GM23338 (cell line): ENCODE data around the gene MYH14. TPM values are rescaled to one million over a fixed set of nuclear protein-coding genes. Genes with fewer than 3 reads are reported as not detected.

Experiments used
- ATAC-seq: fragments of 200-7000 bp; cut with Tn5 transposase; 3 replicates; pipeline ENCODE4 v1.9.1; 2020
- DNase-seq: peaks from one replicate; pipeline ENCODE4 v3.0.0-alpha.2; 2015; ENCODE audit warnings: low spot score
- H2AFZ ChIP-seq: fragments of 200-600 bp; sonication (generic); 2 replicates; pipeline ENCODE4 v1.8.0; 2016; ENCODE audit warnings: antibody characterized with exemption, mild to moderate bottlenecking, moderate library complexity
- H3F3A ChIP-seq: fragments of 200-600 bp; sonication (generic); replicated peaks from 2 replicates; pipeline ENCODE4 v1.8.0; 2017; ENCODE audit warnings: antibody characterized with exemption, mixed run types, low read depth
- H3K27ac ChIP-seq: fragments of 200-600 bp; sonication (generic); 2 replicates; pipeline ENCODE4 v1.6.1; 2016; ENCODE audit warnings: low read depth
- H3K27me3 ChIP-seq: fragments of 200-600 bp; sonication (generic); 2 replicates; pipeline ENCODE4 v1.8.0; 2016; ENCODE audit warnings: mild to moderate bottlenecking, mixed run types, moderate library complexity; ENCODE audit not compliant: insufficient read depth
- H3K36me3 ChIP-seq: fragments of 200-600 bp; sonication (generic); 2 replicates; pipeline ENCODE4 v1.8.0; 2016; ENCODE audit warnings: mild to moderate bottlenecking; ENCODE audit not compliant: insufficient read depth
- H3K4me1 ChIP-seq: fragments of 200-600 bp; sonication (generic); 2 replicates; pipeline ENCODE4 v1.8.0; 2016; ENCODE audit warnings: mild to moderate bottlenecking, moderate library complexity; ENCODE audit not compliant: insufficient read depth
- H3K4me2 ChIP-seq: fragments of 200-600 bp; sonication (generic); 2 replicates; pipeline ENCODE4 v1.7.1; 2017; ENCODE audit warnings: mixed run types
- H3K4me3 ChIP-seq: fragments of 200-600 bp; sonication (generic); 2 replicates; pipeline ENCODE4 v1.6.1; 2016; ENCODE audit warnings: mixed run types
- H3K79me2 ChIP-seq: fragments of 200-600 bp; sonication (generic); replicated peaks from 2 replicates; pipeline ENCODE4 v1.8.0; 2017; ENCODE audit warnings: mild to moderate bottlenecking; ENCODE audit not compliant: insufficient read depth
- H3K9me2 ChIP-seq: fragments of 200-600 bp; sonication (generic); 2 replicates; pipeline ENCODE4 v1.8.0; 2017; ENCODE audit not compliant: insufficient read depth
- H4K20me1 ChIP-seq: fragments of 200-600 bp; sonication (generic); replicated peaks from 2 replicates; pipeline ENCODE4 v1.8.0; 2017; ENCODE audit warnings: mild to moderate bottlenecking; ENCODE audit not compliant: insufficient read depth
- H3K27ac Mint-ChIP-seq: 2 replicates; pipeline ENCODE4 v1.8.0; 2020; ENCODE audit warnings: inconsistent platforms, mild to moderate bottlenecking, moderate library complexity, mixed read lengths
- H3K27me3 Mint-ChIP-seq: 3 replicates; pipeline ENCODE4 v1.8.0; 2022; ENCODE audit warnings: low read depth, mild to moderate bottlenecking, moderate library complexity, mixed read lengths, inconsistent platforms; ENCODE audit not compliant: insufficient read depth, poor library complexity
- H3K36me3 Mint-ChIP-seq: 3 replicates; pipeline ENCODE4 v1.8.0; 2021; ENCODE audit warnings: low read depth, mild to moderate bottlenecking, inconsistent platforms, moderate library complexity, mixed read lengths
- H3K4me1 Mint-ChIP-seq: 3 replicates; pipeline ENCODE4 v1.8.0; 2020; ENCODE audit warnings: mild to moderate bottlenecking, inconsistent platforms, mixed read lengths
- H3K4me3 Mint-ChIP-seq: 3 replicates; pipeline ENCODE4 v1.8.0; 2021; ENCODE audit warnings: moderate library complexity, mild to moderate bottlenecking, inconsistent platforms, mixed read lengths
- H3K9me3 Mint-ChIP-seq: 3 replicates; pipeline ENCODE4 v1.8.0; 2020; ENCODE audit warnings: moderate library complexity, mild to moderate bottlenecking, inconsistent platforms, mixed read lengths
- CTCF ChIP-seq, 2 experiments: fragments of 200-600 bp in 1 of 2; sonication (generic) in 1 of 2; conservative IDR thresholded peaks; 2 replicates each; pipeline versions ENCODE4 v1.5.1 to v1.6.1; 2016 to 2017; ENCODE audit warnings: antibody characterized with exemption in 2 of 2, low read depth in 2 of 2, mild to moderate bottlenecking in 2 of 2, moderate library complexity in 1 of 2
- EZH2phosphoT487 ChIP-seq: fragments of 200-600 bp; sonication (generic); IDR thresholded peaks from one replicate; pipeline ENCODE4 v1.8.1; 2018; ENCODE audit warnings: antibody characterized with exemption; ENCODE audit not compliant: unreplicated experiment
- POLR2AphosphoS5 ChIP-seq: IDR thresholded peaks from 2 replicates; pipeline ENCODE4 v1.6.1; 2016; ENCODE audit warnings: antibody characterized with exemption, low read depth
- polyA plus RNA-seq: library from polyadenylated mRNA; unstranded; fragments of >200 nt; fragmentation: Nextera tagmentation; extraction: Ambion mirVana; gene quantifications from 2 replicates; pipeline ENCODE4 v1.2.1, GENCODE V29; 2016
- total RNA-seq: library from RNA; depleted of rRNA; stranded (reverse); fragments of >200 nt; shearing (Covaris generic); gene quantifications from 2 replicates; pipeline ENCODE4 v1.2.3, GENCODE V29; 2014
- TF ChIP-seq, protein P1 (sequence below): fragments of 250-450 bp; sonication (Bioruptor Pico); IDR thresholded peaks from 2 replicates; pipeline ENCODE4 v1.5.0; 2020; ENCODE audit warnings: mild to moderate bottlenecking, moderate library complexity

MYH14 gene
- total and polyA plus RNA-seq, 2 experiments from 2014 or later: 25.5 to 27.5 TPM

DNA sequence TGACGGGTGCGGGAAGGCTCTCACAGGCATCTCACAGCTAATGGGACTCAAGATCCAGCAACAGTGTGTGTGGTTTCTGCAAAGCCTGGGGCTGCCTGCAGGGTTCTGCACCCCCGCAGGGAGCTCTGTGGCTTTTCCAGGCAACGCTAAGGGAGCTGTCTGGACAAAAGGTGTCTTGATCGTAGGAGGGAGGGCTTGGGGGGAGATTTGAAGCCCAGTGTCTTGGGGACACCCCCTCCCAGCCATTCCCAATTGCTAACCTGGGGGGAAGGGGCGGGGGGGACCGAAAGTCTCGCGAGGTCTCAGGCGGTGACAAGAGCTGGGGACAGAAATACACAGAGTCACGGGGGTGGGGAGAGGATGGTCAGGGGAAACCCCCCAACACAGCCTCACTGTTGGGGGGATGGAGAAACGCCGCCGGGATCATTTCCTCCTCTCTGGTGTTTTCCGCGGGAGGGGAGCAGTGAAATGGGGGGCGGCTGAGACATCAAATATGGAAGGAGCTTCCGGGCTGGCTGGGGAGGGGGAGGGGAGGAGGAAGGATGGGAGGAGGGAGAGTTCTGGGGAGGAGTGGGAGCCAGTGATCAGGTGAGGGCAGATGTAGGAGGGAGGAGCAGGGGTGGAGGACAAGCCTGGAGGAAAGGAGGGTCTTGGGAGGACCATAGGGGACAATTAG, 112.5 kb downstream of the MYH14 start:
- H3K4me1 Mint-ChIP-seq: no peaks in the 10 kb centered on the region
- Histone ChIP-seq H3K4me1 (peaks cover 12% of the 10 kb centered on the region), H4K20me1 (no peaks in the 10 kb centered on the region), H2AFZ (no peak overlapping the region), H3K4me2 (peak overlapping the region; percentile 87), H3F3A (peaks cover 32% of the 10 kb centered on the region), H3K9me2 (no peaks in the 10 kb centered on the region), H3K4me3 (peak overlapping the region; percentile 79), H3K36me3 (no peaks in the 10 kb centered on the region; the same call in 1 of the 2 replicates), H3K79me2 (no peaks in the 10 kb centered on the region), H3K27me3 (no peaks in the 10 kb centered on the region), H3K27ac (peak overlapping the region; percentile 98)
- H3K9me3 Mint-ChIP-seq: peaks cover 85% of the 10 kb centered on the region
- DNase-seq (peak; percentile 86), ATAC-seq (no peak)
- H3K4me3 Mint-ChIP-seq: no peak overlapping the region
- TF ChIP-seq POLR2AphosphoS5 (peak; percentile 47; the same call in 1 of the 2 replicates), CTCF (conservative IDR thresholded peaks at IDR 0.05; ENCODE audit: low read depth in 2 of 2) (0 out of 4 replicates have a peak, but pooled peaks of 1 of the 2 experiments have one; percentile 13), EZH2phosphoT487 (no peak)
- peaks cover 39% of the 10 kb centered on the region for H3K36me3 Mint-ChIP-seq
- H3K27ac Mint-ChIP-seq: no peak overlapping the region
- H3K27me3 Mint-ChIP-seq: peaks cover 5% of the 10 kb centered on the region

DNA sequence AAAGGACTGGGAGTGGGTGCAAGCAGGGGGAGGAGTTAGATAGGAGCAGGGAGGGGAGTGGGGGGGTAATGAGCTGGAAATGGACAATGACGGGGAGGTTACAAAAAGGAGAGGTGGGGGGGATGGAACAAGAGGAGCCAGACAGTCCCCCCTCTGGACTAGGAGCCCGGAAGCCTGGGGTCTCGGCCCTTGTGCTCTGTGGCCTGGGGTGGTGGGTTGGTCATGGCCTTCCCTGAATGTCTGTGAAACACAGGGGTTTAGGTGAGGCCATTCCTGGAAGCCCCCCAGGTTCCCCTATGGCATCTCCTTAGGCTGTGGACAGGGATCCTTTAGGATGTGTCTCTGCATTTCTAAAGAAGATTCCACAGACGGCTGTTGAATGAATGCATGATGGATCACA, 113.7 kb downstream of the MYH14 start:
- no peak for ATAC-seq
- Histone ChIP-seq H3K36me3 (no peaks in the 10 kb centered on the region; the same call in 1 of the 2 replicates), H3K79me2 (no peaks in the 10 kb centered on the region), H2AFZ (no peak overlapping the region), H4K20me1 (no peaks in the 10 kb centered on the region), H3F3A (peaks cover 28% of the 10 kb centered on the region), H3K27ac (no peak overlapping the region), H3K4me3 (no peak overlapping the region), H3K9me2 (no peaks in the 10 kb centered on the region), H3K27me3 (no peaks in the 10 kb centered on the region), H3K4me2 (no peak overlapping the region), H3K4me1 (peaks cover 12% of the 10 kb centered on the region)
- Mint-ChIP-seq H3K4me3 (no peak overlapping the region), H3K9me3 (peaks cover 86% of the 10 kb centered on the region), H3K4me1 (no peaks in the 10 kb centered on the region), H3K27ac (no peak overlapping the region), H3K36me3 (peaks cover 47% of the 10 kb centered on the region), H3K27me3 (peaks cover 5% of the 10 kb centered on the region)
- DNase-seq: no peak
- TF ChIP-seq, protein P1, sequence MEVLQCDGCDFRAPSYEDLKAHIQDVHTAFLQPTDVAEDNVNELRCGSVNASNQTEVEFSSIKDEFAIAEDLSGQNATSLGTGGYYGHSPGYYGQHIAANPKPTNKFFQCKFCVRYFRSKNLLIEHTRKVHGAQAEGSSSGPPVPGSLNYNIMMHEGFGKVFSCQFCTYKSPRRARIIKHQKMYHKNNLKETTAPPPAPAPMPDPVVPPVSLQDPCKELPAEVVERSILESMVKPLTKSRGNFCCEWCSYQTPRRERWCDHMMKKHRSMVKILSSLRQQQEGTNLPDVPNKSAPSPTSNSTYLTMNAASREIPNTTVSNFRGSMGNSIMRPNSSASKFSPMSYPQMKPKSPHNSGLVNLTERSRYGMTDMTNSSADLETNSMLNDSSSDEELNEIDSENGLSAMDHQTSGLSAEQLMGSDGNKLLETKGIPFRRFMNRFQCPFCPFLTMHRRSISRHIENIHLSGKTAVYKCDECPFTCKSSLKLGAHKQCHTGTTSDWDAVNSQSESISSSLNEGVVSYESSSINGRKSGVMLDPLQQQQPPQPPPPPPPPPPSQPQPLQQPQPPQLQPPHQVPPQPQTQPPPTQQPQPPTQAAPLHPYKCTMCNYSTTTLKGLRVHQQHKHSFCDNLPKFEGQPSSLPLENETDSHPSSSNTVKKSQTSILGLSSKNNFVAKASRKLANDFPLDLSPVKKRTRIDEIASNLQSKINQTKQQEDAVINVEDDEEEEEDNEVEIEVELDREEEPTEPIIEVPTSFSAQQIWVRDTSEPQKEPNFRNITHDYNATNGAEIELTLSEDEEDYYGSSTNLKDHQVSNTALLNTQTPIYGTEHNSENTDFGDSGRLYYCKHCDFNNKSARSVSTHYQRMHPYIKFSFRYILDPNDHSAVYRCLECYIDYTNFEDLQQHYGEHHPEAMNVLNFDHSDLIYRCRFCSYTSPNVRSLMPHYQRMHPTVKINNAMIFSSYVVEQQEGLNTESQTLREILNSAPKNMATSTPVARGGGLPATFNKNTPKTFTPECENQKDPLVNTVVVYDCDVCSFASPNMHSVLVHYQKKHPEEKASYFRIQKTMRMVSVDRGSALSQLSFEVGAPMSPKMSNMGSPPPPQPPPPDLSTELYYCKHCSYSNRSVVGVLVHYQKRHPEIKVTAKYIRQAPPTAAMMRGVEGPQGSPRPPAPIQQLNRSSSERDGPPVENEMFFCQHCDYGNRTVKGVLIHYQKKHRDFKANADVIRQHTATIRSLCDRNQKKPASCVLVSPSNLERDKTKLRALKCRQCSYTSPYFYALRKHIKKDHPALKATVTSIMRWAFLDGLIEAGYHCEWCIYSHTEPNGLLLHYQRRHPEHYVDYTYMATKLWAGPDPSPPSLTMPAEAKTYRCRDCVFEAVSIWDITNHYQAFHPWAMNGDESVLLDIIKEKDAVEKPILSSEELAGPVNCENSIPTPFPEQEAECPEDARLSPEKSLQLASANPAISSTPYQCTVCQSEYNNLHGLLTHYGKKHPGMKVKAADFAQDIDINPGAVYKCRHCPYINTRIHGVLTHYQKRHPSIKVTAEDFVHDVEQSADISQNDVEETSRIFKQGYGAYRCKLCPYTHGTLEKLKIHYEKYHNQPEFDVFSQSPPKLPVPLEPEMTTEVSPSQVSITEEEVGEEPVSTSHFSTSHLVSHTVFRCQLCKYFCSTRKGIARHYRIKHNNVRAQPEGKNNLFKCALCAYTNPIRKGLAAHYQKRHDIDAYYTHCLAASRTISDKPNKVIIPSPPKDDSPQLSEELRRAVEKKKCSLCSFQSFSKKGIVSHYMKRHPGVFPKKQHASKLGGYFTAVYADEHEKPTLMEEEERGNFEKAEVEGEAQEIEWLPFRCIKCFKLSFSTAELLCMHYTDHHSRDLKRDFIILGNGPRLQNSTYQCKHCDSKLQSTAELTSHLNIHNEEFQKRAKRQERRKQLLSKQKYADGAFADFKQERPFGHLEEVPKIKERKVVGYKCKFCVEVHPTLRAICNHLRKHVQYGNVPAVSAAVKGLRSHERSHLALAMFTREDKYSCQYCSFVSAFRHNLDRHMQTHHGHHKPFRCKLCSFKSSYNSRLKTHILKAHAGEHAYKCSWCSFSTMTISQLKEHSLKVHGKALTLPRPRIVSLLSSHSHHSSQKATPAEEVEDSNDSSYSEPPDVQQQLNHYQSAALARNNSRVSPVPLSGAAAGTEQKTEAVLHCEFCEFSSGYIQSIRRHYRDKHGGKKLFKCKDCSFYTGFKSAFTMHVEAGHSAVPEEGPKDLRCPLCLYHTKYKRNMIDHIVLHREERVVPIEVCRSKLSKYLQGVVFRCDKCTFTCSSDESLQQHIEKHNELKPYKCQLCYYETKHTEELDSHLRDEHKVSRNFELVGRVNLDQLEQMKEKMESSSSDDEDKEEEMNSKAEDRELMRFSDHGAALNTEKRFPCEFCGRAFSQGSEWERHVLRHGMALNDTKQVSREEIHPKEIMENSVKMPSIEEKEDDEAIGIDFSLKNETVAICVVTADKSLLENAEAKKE: no peak
